ENCODE measurements around the gene C5.

GRCh38 chr9:120926397-120926928 lies 123.6 kb downstream of the C5 start, which contains the start of gene TRAF1:
- no peak for TF ChIP-seq POLR2A (IDR thresholded peaks at IDR 0.05)
- no peak for TF ChIP-seq CTCF (IDR thresholded peaks at IDR 0.05)

Data from upper lobe of left lung (tissue), 4 donors.